Testis (tissue), 3 donors: ENCODE measurements around the gene UEVLD. TPM values are rescaled to one million over a fixed set of nuclear protein-coding genes. Genes with fewer than 3 reads are reported as not detected.

Experiments used
- DNase-seq: peaks from one replicate; pipeline ENCODE4 v3.0.0-alpha.2; 2019
- H3K27ac ChIP-seq, 2 donors: fragments of 200-600 bp; sonication (generic); one replicate each; pipeline ENCODE4 v1.5.1; 2019
- H3K27me3 ChIP-seq: fragments of 200-600 bp; sonication (generic); one replicate; pipeline ENCODE4 v1.5.1; 2019
- H3K36me3 ChIP-seq: fragments of 200-600 bp; sonication (generic); one replicate; pipeline ENCODE4 v1.5.1; 2017; ENCODE audit warnings: low read depth; ENCODE audit errors: missing control alignments
- H3K4me1 ChIP-seq: fragments of 200-600 bp; sonication (generic); one replicate; pipeline ENCODE4 v1.5.1; 2019
- H3K4me3 ChIP-seq, 2 donors: fragments of 200-600 bp; sonication (generic); one replicate each; pipeline ENCODE4 v1.5.1; 2017 to 2019
- H3K9me3 ChIP-seq: fragments of 200-600 bp; sonication (generic); one replicate; pipeline ENCODE4 v1.5.1; 2017
- POLR2A ChIP-seq: fragments of 450-650 bp; IDR thresholded peaks from one replicate; pipeline ENCODE4 v1.6.1; 2017; ENCODE audit warnings: antibody characterized with exemption, mild to moderate bottlenecking, moderate library complexity
- WGBS, 2 donors: methylation state at CpG; one replicate each; pipeline ENCODE4 v1.1.5; 2018; 5-methylcytosine and 5-hydroxymethylcytosine counted together
- intact Hi-C: fragments of 100-400 bp; cut with DNase I; formaldehyde crosslinking; loops from one replicate; pipeline ENCODE4 v1.15.1; 2023; ENCODE audit warnings: low total_unique reads
- polyA plus RNA-seq: library from polyadenylated mRNA; stranded (reverse); fragments of 350-450 nt; fragmentation: Illumina TruSeq; extraction: RNeasy Lipid Tissue Mini Kit (QIAGEN cat#74804); gene quantifications from one replicate; pipeline ENCODE4 v1.2.3, GENCODE V29; 2014; ENCODE audit warnings: low read depth, low replicate concordance; ENCODE audit not compliant: insufficient read depth
- total RNA-seq, 2 donors: library from RNA; depleted of rRNA; stranded (reverse); fragments of >200 nt; gene quantifications; one replicate each; pipeline ENCODE4 v1.2.3, GENCODE V29; 2016
- TF ChIP-seq, protein P1 (sequence below), 3 experiments: fragments of 450-650 bp in 2 of 3; fragments of 200-600 bp in 1 of 3; sonication (generic) in 1 of 3; IDR thresholded peaks; one replicate each; pipeline ENCODE4 v1.5.1; 2016 to 2019; ENCODE audit warnings: antibody characterized with exemption in 3 of 3, mild to moderate bottlenecking in 2 of 3, moderate library complexity in 1 of 3

Gene UEVLD
- total and polyA plus RNA-seq, 3 donors from 2014 or later: 15.1 to 25.7 (median 21.9) TPM

DNA sequence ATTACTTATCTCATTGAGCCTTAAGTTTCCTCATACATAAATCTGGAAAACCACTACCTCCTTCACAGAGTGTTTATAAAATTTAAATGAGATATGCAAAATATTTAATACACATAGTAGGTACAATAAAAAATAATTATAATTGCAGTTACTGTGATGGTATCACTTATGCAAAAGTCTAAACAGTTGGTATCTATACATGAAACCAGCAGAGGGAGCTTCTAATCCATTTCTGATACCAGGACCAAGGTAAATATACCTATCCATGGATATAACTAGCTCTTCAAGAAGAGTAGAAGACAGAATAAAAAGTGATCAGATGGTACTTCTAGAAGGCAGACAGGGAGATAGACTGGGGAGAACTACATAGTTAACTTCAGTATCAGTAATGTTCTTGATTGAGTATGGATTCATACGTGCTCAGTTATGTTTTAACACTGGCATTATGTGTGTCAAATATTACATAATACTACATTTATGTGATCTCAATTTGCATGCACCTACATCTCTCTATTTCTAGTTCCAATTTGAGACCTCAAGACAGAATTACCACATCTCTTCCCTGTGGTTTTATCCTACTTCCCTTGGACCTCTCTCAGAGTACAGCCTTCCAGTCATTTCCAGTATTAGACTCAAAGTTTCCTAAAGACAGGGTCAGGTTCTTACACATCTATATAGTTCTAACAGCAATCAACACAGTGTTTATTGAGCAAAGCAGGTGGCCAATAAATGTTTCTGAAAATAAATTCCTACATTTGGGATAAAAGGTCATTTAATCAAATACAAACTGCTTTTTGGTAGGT lies 48.1 kb downstream of the UEVLD start:
- 89 to 100% methylated on average over 1 of the region's 1 CpG for WGBS, 2 donors
- TF ChIP-seq, protein P1, sequence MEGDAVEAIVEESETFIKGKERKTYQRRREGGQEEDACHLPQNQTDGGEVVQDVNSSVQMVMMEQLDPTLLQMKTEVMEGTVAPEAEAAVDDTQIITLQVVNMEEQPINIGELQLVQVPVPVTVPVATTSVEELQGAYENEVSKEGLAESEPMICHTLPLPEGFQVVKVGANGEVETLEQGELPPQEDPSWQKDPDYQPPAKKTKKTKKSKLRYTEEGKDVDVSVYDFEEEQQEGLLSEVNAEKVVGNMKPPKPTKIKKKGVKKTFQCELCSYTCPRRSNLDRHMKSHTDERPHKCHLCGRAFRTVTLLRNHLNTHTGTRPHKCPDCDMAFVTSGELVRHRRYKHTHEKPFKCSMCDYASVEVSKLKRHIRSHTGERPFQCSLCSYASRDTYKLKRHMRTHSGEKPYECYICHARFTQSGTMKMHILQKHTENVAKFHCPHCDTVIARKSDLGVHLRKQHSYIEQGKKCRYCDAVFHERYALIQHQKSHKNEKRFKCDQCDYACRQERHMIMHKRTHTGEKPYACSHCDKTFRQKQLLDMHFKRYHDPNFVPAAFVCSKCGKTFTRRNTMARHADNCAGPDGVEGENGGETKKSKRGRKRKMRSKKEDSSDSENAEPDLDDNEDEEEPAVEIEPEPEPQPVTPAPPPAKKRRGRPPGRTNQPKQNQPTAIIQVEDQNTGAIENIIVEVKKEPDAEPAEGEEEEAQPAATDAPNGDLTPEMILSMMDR (IDR thresholded peaks at IDR 0.05): peak in 1 of 3 experiments; percentile 3
- no peak for TF ChIP-seq POLR2A
- Histone ChIP-seq H3K4me1 (no peaks in the 10 kb centered on the region), H3K4me3 (no peak overlapping the region), H3K36me3 (no peaks in the 10 kb centered on the region), H3K27me3 (no peaks in the 10 kb centered on the region), H3K27ac (no peak overlapping the region), H3K9me3 (no peaks in the 10 kb centered on the region)
- DNase-seq: no peak
- intact Hi-C loops: no loop called here

DNA sequence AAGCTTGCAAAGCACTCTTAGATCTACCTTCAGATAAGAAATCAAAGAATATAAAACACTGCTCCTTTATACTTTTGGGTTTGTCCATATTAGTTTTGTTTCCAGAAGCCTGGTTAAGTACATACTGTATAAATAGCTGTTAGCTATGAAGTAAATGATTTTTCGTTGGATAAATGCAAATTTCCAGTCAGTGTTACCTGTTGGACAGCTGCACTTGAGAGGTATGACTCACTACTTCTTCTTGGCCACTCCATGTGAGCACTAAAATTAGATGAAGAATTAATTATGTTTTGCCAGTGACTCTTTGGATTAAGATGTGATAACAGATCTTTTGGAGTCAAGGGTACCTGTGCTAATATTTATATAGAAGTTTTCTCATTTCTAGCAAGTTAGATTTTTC lies 52.3 kb downstream of the UEVLD start:
- intact Hi-C loops: no loop called here
- Histone ChIP-seq H3K27me3 (no peaks in the 10 kb centered on the region), H3K4me3 (no peak overlapping the region), H3K27ac (no peak overlapping the region), H3K36me3 (no peaks in the 10 kb centered on the region), H3K4me1 (no peaks in the 10 kb centered on the region), H3K9me3 (no peaks in the 10 kb centered on the region)
- DNase-seq: no peak
- WGBS, 2 donors: 87 to 90% methylated on average over 1 of the region's 1 CpG
- no peak for TF ChIP-seq POLR2A
- TF ChIP-seq, protein P1 (IDR thresholded peaks at IDR 0.05): no peak

- DNase-seq: no peak
- TF ChIP-seq POLR2A: no peak
- TF ChIP-seq, protein P1 (IDR thresholded peaks at IDR 0.05): no peak
- no peaks in the 10 kb centered on the region for H3K9me3 ChIP-seq
- WGBS, 2 donors: 83 to 88% methylated on average over 1 of the region's 1 CpG
- intact Hi-C loops: no loop called here
- H3K4me3 ChIP-seq: no peak overlapping the region
- no peak overlapping the region for H3K27ac ChIP-seq
- no peaks in the 10 kb centered on the region for H3K4me1 ChIP-seq
- H3K36me3 ChIP-seq: no peaks in the 10 kb centered on the region
- no peaks in the 10 kb centered on the region for H3K27me3 ChIP-seq
Observed at GRCh38 chr11:18534245-18534644, 54.3 kb downstream of the UEVLD start.

GRCh38 chr11:18533365-18533764 lies 55.2 kb downstream of the UEVLD start:
- DNase-seq: no peak
- Histone ChIP-seq H3K4me3 (no peak overlapping the region), H3K4me1 (no peaks in the 10 kb centered on the region), H3K36me3 (no peaks in the 10 kb centered on the region), H3K9me3 (no peaks in the 10 kb centered on the region), H3K27me3 (no peaks in the 10 kb centered on the region), H3K27ac (no peak overlapping the region)
- WGBS, 2 donors: 89 to 90% methylated on average over 3 of the region's 3 CpGs
- intact Hi-C loops: no loop called here
- TF ChIP-seq, protein P1 (IDR thresholded peaks at IDR 0.05): no peak
- TF ChIP-seq POLR2A: no peak

GRCh38 chr11:18527512-18527911 lies 61.0 kb downstream of the UEVLD start:
- intact Hi-C loops: no loop called here
- TF ChIP-seq POLR2A: no peak
- TF ChIP-seq, protein P1 (IDR thresholded peaks at IDR 0.05): no peak
- H3K4me3 ChIP-seq: peak overlapping the region; percentile 90 to 94
- H3K9me3 ChIP-seq: no peaks in the 10 kb centered on the region
- DNase-seq: no peak
- WGBS, 2 donors: 13 to 24% methylated on average over 5 of the region's 5 CpGs
- H3K27ac ChIP-seq: peak overlapping the region; percentile 91 to 94
- H3K36me3 ChIP-seq: no peaks in the 10 kb centered on the region
- no peaks in the 10 kb centered on the region for H3K27me3 ChIP-seq
- peaks cover 5% of the 10 kb centered on the region for H3K4me1 ChIP-seq
